Right renal pelvis (tissue), 4 donors: ENCODE results near the gene OSBPL10. TPM values are rescaled to one million over a fixed set of nuclear protein-coding genes. Genes with fewer than 3 reads are reported as not detected.

Experiments used
- polyA plus RNA-seq, 4 donors: library from polyadenylated mRNA; unstranded; fragments of 120-200 nt; gene quantifications; one replicate each; pipeline ENCODE4 v1.2.1, GENCODE V29; 2013; ENCODE audit not compliant: insufficient read length in 4 of 4

Gene OSBPL10
- polyA plus RNA-seq, 4 donors, result 20.0 to 21.8 (median 20.8) TPM

Other genes with a start within 250 kb of the OSBPL10 start
- gene ZNF860, start 488 bp upstream of the OSBPL10 start, polyA plus RNA-seq, result 1 to 10 TPM; 2.3 to 2.8 (median 2.6) TPM
- 10 to 100 TPM; 19.2 to 25.6 (median 23.4) TPM for gene GPD1L, start 125.4 kb upstream of the OSBPL10 start, polyA plus RNA-seq